ENCODE data around the gene FAM83B.

DNA sequence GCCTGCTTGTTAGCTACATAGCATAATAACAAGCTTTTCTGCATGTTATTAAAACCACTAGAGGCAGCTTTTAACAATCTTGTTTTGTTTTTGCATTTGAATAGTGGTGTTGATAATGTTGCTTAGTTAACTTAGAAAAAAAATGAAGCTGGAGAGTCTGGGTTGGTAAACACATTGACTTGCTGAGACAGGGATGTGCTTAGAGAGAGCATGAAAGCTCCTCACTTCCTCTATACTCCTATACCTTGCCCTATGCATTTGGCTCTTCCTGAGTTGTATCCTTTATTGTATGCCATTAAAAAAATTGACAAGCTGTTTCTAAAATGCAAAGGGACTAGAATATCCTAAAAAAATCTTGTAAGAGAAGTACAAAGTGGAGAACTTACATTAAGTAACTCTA lies 13.6 kb downstream of the FAM83B start:
- TF ChIP-seq, protein P1, sequence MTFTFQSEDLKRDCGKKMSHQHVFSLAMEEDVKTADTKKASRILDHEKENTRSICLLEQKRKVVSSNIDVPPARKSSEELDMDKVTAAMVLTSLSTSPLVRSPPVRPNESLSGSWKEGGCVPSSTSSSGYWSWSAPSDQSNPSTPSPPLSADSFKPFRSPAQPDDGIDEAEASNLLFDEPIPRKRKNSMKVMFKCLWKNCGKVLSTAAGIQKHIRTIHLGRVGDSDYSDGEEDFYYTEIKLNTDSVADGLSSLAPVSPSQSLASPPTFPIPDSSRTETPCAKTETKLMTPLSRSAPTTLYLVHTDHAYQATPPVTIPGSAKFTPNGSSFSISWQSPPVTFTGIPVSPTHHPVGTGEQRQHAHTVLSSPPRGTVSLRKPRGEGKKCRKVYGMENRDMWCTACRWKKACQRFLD (tag by site-specific recombination; IDR thresholded peaks at IDR 0.05) = no peak
- no peak for TF ChIP-seq ZNF366 (tag by site-specific recombination; conservative IDR thresholded peaks at IDR 0.05)
- no peak for TF ChIP-seq ZFP3 (tag by site-specific recombination; IDR thresholded peaks at IDR 0.05; ENCODE audit: low read depth)
- TF ChIP-seq, protein P2, sequence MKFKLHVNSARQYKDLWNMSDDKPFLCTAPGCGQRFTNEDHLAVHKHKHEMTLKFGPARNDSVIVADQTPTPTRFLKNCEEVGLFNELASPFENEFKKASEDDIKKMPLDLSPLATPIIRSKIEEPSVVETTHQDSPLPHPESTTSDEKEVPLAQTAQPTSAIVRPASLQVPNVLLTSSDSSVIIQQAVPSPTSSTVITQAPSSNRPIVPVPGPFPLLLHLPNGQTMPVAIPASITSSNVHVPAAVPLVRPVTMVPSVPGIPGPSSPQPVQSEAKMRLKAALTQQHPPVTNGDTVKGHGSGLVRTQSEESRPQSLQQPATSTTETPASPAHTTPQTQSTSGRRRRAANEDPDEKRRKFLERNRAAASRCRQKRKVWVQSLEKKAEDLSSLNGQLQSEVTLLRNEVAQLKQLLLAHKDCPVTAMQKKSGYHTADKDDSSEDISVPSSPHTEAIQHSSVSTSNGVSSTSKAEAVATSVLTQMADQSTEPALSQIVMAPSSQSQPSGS (tag by site-specific recombination; IDR thresholded peaks at IDR 0.05; ENCODE audit: low read depth) = no peak
- no peak for TF ChIP-seq GLIS2 (tag by site-specific recombination; IDR thresholded peaks at IDR 0.05)
- TF ChIP-seq, protein P3, sequence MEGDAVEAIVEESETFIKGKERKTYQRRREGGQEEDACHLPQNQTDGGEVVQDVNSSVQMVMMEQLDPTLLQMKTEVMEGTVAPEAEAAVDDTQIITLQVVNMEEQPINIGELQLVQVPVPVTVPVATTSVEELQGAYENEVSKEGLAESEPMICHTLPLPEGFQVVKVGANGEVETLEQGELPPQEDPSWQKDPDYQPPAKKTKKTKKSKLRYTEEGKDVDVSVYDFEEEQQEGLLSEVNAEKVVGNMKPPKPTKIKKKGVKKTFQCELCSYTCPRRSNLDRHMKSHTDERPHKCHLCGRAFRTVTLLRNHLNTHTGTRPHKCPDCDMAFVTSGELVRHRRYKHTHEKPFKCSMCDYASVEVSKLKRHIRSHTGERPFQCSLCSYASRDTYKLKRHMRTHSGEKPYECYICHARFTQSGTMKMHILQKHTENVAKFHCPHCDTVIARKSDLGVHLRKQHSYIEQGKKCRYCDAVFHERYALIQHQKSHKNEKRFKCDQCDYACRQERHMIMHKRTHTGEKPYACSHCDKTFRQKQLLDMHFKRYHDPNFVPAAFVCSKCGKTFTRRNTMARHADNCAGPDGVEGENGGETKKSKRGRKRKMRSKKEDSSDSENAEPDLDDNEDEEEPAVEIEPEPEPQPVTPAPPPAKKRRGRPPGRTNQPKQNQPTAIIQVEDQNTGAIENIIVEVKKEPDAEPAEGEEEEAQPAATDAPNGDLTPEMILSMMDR (tag by site-specific recombination; IDR thresholded peaks at IDR 0.05) = no peak
- TF ChIP-seq ZNF555 (tag by site-specific recombination; conservative IDR thresholded peaks at IDR 0.05) = no peak
- TF ChIP-seq, protein P4, sequence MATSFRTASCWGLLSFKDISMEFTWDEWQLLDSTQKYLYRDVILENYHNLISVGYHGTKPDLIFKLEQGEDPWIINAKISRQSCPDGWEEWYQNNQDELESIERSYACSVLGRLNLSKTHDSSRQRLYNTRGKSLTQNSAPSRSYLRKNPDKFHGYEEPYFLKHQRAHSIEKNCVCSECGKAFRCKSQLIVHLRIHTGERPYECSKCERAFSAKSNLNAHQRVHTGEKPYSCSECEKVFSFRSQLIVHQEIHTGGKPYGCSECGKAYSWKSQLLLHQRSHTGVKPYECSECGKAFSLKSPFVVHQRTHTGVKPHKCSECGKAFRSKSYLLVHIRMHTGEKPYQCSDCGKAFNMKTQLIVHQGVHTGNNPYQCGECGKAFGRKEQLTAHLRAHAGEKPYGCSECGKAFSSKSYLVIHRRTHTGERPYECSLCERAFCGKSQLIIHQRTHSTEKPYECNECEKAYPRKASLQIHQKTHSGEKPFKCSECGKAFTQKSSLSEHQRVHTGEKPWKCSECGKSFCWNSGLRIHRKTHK (tag by site-specific recombination; IDR thresholded peaks at IDR 0.05) = no peak
- TF ChIP-seq, protein P5, sequence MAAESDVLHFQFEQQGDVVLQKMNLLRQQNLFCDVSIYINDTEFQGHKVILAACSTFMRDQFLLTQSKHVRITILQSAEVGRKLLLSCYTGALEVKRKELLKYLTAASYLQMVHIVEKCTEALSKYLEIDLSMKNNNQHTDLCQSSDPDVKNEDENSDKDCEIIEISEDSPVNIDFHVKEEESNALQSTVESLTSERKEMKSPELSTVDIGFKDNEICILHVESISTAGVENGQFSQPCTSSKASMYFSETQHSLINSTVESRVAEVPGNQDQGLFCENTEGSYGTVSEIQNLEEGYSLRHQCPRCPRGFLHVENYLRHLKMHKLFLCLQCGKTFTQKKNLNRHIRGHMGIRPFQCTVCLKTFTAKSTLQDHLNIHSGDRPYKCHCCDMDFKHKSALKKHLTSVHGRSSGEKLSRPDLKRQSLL (tag by site-specific recombination; IDR thresholded peaks at IDR 0.05) = no peak
- TF ChIP-seq ZNF324 (tag by site-specific recombination; IDR thresholded peaks at IDR 0.05) = no peak

Data from HEK293 (cell line).